T-helper 1 cell treated with Interleukin-12 subunit alpha and Interleukin-12 subunit beta and Interleukin-4 antibody, amounts not matched to agents 30 μg/mL and 1 μg/mL, for 36 hours (primary cell): ENCODE data around the gene SNN.

ENCODE experiments used
- H3K27ac Mint-ChIP-seq: one replicate; pipeline ENCODE4 v1.8.0; 2021; ENCODE audit warnings: mild to moderate bottlenecking, mixed read lengths
- H3K27me3 Mint-ChIP-seq: one replicate; pipeline ENCODE4 v1.8.0; 2021; ENCODE audit warnings: low read depth, mixed read lengths
- H3K36me3 Mint-ChIP-seq: one replicate; pipeline ENCODE4 v1.8.0; 2021; ENCODE audit warnings: low read depth, mixed read lengths
- H3K4me1 Mint-ChIP-seq: one replicate; pipeline ENCODE4 v1.8.0; 2021; ENCODE audit warnings: low read depth, mixed read lengths
- H3K4me3 Mint-ChIP-seq: one replicate; pipeline ENCODE4 v1.8.0; 2021; ENCODE audit warnings: mild to moderate bottlenecking, moderate library complexity, mixed read lengths
- H3K9me3 Mint-ChIP-seq: one replicate; pipeline ENCODE4 v1.8.0; 2021; ENCODE audit warnings: mixed read lengths

Gene SNN

DNA sequence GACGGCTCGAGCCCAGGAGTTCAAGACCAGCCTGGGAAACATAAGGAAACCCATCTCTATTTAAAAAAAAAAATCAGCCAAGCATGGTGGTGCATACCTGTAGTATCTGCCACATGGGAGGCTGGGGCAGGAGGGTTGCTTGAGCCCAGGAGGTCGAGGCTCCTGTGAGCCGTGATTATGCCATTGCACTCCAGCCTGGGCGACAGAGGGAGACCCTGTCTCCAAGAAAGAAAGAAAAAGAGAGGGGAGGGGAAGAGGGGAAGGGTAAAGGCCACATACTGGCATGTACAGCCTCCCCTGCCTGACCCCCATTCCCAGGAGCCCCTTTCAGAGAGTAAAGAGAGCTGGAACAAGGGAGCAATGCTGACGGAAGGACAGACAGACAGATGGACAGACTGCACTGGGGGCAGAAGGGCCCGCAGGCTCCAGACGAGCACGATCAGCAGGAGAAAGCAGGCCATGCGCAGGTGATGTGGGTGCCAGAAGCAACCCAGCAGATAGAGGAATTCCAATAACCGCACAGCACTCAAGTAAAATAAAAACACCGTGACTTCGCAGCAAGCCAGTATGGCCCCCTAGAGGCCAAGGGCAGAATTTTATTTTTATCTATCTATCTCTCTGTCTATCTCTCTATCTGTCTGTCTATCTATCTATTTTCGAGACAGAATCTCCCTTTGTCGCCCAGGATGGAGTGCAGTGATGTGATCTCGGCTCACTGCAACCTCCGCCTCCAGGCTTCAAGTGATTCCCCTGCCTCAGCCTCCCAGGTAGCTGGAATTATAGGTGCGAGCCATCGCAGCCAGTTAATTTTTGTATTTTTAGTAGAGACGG, 27.1 kb upstream of the SNN start:
- peaks cover 6% of the 10 kb centered on the region for H3K27me3 Mint-ChIP-seq
- no peak overlapping the region for H3K27ac Mint-ChIP-seq
- H3K36me3 Mint-ChIP-seq: no peaks in the 10 kb centered on the region
- no peaks in the 10 kb centered on the region for H3K9me3 Mint-ChIP-seq
- no peak overlapping the region for H3K4me3 Mint-ChIP-seq
- peaks cover 4% of the 10 kb centered on the region for H3K4me1 Mint-ChIP-seq

GRCh38 chr16:11642765-11643116, 25.5 kb upstream of the SNN start:
- Mint-ChIP-seq H3K27me3 (peaks cover 5% of the 10 kb centered on the region), H3K9me3 (no peaks in the 10 kb centered on the region), H3K27ac (no peak overlapping the region), H3K4me3 (no peak overlapping the region), H3K36me3 (no peaks in the 10 kb centered on the region), H3K4me1 (peaks cover 4% of the 10 kb centered on the region)

DNA sequence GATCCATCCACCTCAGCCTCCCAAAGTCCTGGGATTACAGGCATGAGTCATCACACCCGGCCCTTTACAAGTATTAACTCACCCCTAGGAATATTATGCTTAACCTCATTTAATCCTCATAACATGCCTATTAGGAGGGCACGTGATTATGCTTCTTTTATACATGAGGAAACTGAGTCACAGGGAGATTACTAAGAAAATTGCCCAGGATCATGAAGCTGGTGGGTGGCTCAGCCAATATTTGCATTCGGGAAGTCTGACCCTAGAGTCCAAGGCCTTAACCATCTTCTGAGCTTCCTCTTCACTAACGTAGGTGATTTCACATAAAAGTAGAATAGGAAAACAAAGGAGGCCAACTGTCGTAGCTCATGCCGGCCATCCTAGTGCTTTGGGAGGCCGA, 19.0 kb upstream of the SNN start:
- H3K27me3 Mint-ChIP-seq: peaks cover 4% of the 10 kb centered on the region
- H3K36me3 Mint-ChIP-seq: no peaks in the 10 kb centered on the region
- peaks cover 2% of the 10 kb centered on the region for H3K4me1 Mint-ChIP-seq
- no peak overlapping the region for H3K27ac Mint-ChIP-seq
- no peaks in the 10 kb centered on the region for H3K9me3 Mint-ChIP-seq
- no peak overlapping the region for H3K4me3 Mint-ChIP-seq

GRCh38 chr16:11650641-11651591, 17.3 kb upstream of the SNN start:
- H3K27ac Mint-ChIP-seq: no peak overlapping the region
- no peaks in the 10 kb centered on the region for H3K9me3 Mint-ChIP-seq
- no peak overlapping the region for H3K4me3 Mint-ChIP-seq
- H3K27me3 Mint-ChIP-seq: peaks cover 4% of the 10 kb centered on the region
- H3K4me1 Mint-ChIP-seq: peaks cover 5% of the 10 kb centered on the region
- no peaks in the 10 kb centered on the region for H3K36me3 Mint-ChIP-seq

- H3K27ac Mint-ChIP-seq: no peak overlapping the region
Measured at GRCh38 chr16:11651796-11652195, 16.5 kb upstream of the SNN start.

GRCh38 chr16:11655655-11656054, 12.6 kb upstream of the SNN start:
- Mint-ChIP-seq H3K27ac (no peak overlapping the region), H3K4me3 (no peak overlapping the region), H3K36me3 (no peaks in the 10 kb centered on the region), H3K9me3 (no peaks in the 10 kb centered on the region), H3K27me3 (no peaks in the 10 kb centered on the region), H3K4me1 (peaks cover 5% of the 10 kb centered on the region)

More at GRCh38 chr16:11651796-11652195, 16.5 kb upstream of the SNN start:
- Mint-ChIP-seq H3K36me3 (no peaks in the 10 kb centered on the region), H3K27me3 (peaks cover 4% of the 10 kb centered on the region), H3K4me1 (peaks cover 5% of the 10 kb centered on the region), H3K9me3 (no peaks in the 10 kb centered on the region), H3K4me3 (no peak overlapping the region)

DNA sequence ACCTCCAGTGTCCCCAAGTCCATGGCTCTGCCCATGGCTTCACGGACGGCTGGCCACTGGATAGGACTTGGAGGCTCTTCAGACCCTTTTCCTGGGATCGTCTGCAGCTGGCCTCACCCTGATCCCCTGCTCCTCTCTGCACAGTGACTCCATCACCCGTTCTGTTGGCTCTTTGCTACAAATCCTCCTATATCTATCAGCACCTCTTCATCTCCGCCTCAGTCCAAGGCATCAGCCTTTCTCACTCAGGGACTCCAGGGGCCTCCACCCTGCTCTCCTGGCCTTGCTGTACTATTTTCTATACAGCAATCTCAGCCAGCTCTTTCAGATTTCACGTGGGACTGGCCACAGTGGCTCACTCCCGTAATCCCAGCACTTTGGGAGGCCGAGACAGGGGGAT, 10.7 kb upstream of the SNN start:
- Mint-ChIP-seq H3K36me3 (no peaks in the 10 kb centered on the region), H3K27me3 (peaks cover 2% of the 10 kb centered on the region), H3K4me3 (no peak overlapping the region), H3K27ac (no peak overlapping the region), H3K4me1 (peaks cover 5% of the 10 kb centered on the region), H3K9me3 (no peaks in the 10 kb centered on the region)

GRCh38 chr16:11658896-11659708, 9.2 kb upstream of the SNN start:
- peaks cover 4% of the 10 kb centered on the region for H3K27me3 Mint-ChIP-seq
- peaks cover 6% of the 10 kb centered on the region for H3K4me1 Mint-ChIP-seq
- H3K36me3 Mint-ChIP-seq: no peaks in the 10 kb centered on the region
- no peaks in the 10 kb centered on the region for H3K9me3 Mint-ChIP-seq
- no peak overlapping the region for H3K27ac Mint-ChIP-seq
- H3K4me3 Mint-ChIP-seq: no peak overlapping the region

DNA sequence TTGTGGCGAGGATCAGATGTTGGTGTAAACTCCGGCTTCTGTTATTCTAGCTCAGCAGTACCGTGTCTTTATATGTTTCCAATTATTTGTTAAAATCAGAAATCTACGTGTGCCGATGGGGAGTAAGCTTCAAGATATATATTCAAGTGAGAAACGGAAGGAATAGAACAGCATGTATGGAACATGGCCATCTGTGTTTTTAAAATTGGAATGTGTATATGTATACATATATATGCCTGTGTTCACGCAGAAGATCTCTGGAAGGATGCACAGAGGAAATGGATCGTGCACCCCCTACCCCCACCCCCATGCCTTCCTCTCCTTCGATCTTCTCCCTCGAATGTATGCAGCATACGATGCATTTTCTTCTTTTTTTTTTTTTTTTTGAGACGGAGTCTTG, 7.7 kb upstream of the SNN start:
- Mint-ChIP-seq H3K4me3 (no peak overlapping the region), H3K36me3 (no peaks in the 10 kb centered on the region), H3K27ac (no peak overlapping the region), H3K4me1 (peaks cover 15% of the 10 kb centered on the region), H3K9me3 (no peaks in the 10 kb centered on the region), H3K27me3 (peaks cover 4% of the 10 kb centered on the region)

DNA sequence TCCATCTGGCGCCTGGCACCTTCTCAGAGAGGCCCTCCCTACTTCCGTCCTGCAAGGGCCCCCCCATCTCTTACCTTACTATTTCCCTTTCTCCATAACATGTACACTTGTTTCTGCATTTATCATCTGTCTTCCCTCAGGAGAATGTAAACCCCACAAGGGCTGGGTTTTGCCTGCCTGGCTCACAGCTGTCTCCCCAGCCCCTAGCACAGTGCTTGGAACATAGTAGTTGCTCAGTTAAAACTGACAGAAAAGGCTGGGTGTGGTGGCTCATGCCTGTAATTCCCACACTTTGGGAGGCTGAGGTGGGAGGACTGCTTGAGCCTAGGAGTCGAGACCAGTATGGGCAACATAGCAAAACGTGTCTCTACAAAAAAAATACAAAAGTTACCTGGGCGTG, 5.7 kb upstream of the SNN start:
- no peaks in the 10 kb centered on the region for H3K36me3 Mint-ChIP-seq
- no peak overlapping the region for H3K27ac Mint-ChIP-seq
- no peak overlapping the region for H3K4me3 Mint-ChIP-seq
- no peaks in the 10 kb centered on the region for H3K9me3 Mint-ChIP-seq
- H3K4me1 Mint-ChIP-seq: peaks cover 22% of the 10 kb centered on the region
- H3K27me3 Mint-ChIP-seq: peaks cover 4% of the 10 kb centered on the region

DNA sequence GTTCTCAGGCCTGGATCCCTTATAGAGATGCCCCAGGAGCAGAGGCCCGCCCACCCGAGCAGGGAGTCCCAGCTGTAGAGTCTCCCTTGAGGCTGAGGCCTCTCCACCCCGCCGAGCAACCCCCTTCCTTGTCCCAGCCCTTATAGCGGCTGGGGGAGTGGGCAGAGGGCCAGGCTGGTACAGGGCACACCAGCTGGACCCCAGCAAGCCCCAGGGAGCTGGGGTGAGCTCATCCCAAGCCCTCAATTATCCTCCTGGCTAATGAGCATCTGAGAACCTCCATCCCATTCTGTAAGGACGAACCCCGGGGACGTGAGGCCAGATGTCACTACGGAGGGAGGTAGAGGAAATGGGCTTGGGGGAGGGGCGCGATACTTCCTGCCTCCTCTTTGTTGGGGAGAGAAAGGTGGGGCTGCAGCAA, 3.2 kb upstream of the SNN start:
- H3K4me3 Mint-ChIP-seq: peak overlapping the region; percentile 57

DNA sequence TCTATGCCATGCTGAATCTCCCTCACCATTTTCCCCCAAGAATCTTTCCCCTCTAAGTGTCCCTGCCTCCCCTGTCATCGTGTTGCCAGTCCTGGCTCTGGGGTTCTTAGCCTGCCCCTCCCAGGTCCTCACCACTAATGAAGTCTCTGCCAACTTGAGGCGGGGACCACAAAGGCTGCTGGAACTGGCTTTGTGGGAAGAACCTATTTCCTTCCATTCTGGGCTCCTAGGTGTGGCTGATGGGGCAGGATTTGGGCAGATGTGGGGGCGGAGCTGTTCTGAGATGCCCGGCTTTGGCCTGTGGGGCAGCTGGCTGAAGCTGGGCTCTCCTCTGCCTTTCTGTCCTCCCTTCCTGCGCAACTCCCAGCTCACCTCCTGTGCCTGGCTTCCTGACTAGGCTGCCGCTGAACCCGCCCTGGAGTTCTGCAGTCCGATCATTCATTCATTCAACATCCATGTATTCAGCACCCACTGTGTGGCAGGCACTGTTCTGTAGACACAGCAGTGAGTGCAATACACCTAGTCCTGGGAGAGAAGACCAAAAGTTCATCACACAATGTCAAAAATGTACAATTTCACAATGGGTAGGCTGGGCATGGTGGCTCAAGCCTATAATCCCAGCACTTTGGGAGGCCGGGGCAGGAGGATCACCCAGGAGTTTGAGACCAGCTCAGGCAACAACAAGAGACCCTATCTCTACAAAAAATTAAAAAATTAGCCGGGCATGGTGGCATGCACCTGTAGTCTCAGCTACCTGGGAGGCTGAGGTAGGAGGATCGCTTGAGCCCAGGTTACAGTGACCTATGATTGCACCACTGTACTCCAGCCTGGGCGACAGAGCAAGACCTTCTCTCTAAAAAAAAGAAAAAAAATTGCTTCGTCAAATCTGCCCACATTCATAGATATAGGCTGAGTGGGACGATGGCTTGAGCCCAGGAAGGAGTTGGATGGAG, 1.9 kb upstream of the SNN start:
- Mint-ChIP-seq H3K9me3 (no peaks in the 10 kb centered on the region), H3K4me1 (peaks cover 39% of the 10 kb centered on the region), H3K27me3 (peaks cover 4% of the 10 kb centered on the region), H3K36me3 (no peaks in the 10 kb centered on the region), H3K4me3 (peak overlapping the region; percentile 62), H3K27ac (peak overlapping the region; percentile 41)

More for the DNA sequence above, 3.2 kb upstream of the SNN start:
- peaks cover 29% of the 10 kb centered on the region for H3K4me1 Mint-ChIP-seq
- no peaks in the 10 kb centered on the region for H3K36me3 Mint-ChIP-seq
- H3K27me3 Mint-ChIP-seq: peaks cover 4% of the 10 kb centered on the region
- peak overlapping the region; percentile 59 for H3K27ac Mint-ChIP-seq
- H3K9me3 Mint-ChIP-seq: no peaks in the 10 kb centered on the region

GRCh38 chr16:11667221-11667823, 933 bp upstream of the SNN start:
- Mint-ChIP-seq H3K27ac (no peak overlapping the region), H3K4me3 (peak overlapping the region; percentile 62)

More at GRCh38 chr16:11667221-11667823, 933 bp upstream of the SNN start:
- H3K9me3 Mint-ChIP-seq: no peaks in the 10 kb centered on the region
- H3K27me3 Mint-ChIP-seq: peaks cover 4% of the 10 kb centered on the region
- no peaks in the 10 kb centered on the region for H3K36me3 Mint-ChIP-seq
- peaks cover 43% of the 10 kb centered on the region for H3K4me1 Mint-ChIP-seq
